Thoracic aorta (tissue), 2 donors: Measurements from ENCODE around the gene LYZL4. TPM values are rescaled to one million over a fixed set of nuclear protein-coding genes. Genes with fewer than 3 reads are reported as not detected.

Experiments
- ATAC-seq: fragments of 150-250 bp; one replicate; pipeline ENCODE4 v1.8.0; 2017; ENCODE audit warnings: low read depth; ENCODE audit not compliant: insufficient number of reproducible peaks, low FRiP score
- DNase-seq: peaks from one replicate; pipeline ENCODE4 v3.0.0-alpha.2; 2020; ENCODE audit warnings: low spot score
- H3K27ac ChIP-seq, 2 donors: fragments of 200-600 bp; sonication (generic); 1 replicate in 1 of 2; 2 replicates in 1 of 2; pipeline ENCODE4 v1.5.1; 2016; ENCODE audit warnings: mild to moderate bottlenecking in 2 of 2, moderate library complexity in 2 of 2
- H3K27me3 ChIP-seq: fragments of 200-600 bp; sonication (generic); replicated peaks from 2 replicates; pipeline ENCODE4 v1.6.0; 2016; ENCODE audit warnings: mild to moderate bottlenecking; ENCODE audit not compliant: insufficient read depth
- H3K36me3 ChIP-seq: fragments of 200-600 bp; sonication (generic); one replicate; pipeline ENCODE4 v1.5.1; 2016
- H3K4me1 ChIP-seq, 2 donors: fragments of 200-600 bp; sonication (generic); 1 replicate in 1 of 2; 2 replicates in 1 of 2; pipeline versions ENCODE4 v1.5.1 to v1.6.0; 2016; ENCODE audit warnings: low read depth in 2 of 2, mild to moderate bottlenecking in 1 of 2; ENCODE audit not compliant: control insufficient read depth in 1 of 2
- H3K4me3 ChIP-seq: fragments of 200-600 bp; sonication (generic); 2 replicates; pipeline ENCODE4 v1.5.1; 2016; ENCODE audit warnings: mild to moderate bottlenecking
- H3K9me3 ChIP-seq: fragments of 200-600 bp; sonication (generic); 2 replicates; pipeline ENCODE4 v1.5.1; 2016
- total RNA-seq, 2 donors: library from RNA; depleted of rRNA; stranded (reverse); fragments of >200 nt; gene quantifications; one replicate each; pipeline versions ENCODE4 v1.1.0 to v1.2.3, GENCODE V29; 2016
- TF ChIP-seq, protein P1 (sequence below): fragments of 200-600 bp; sonication (generic); IDR thresholded peaks from one replicate; pipeline ENCODE4 v1.5.1; 2019; ENCODE audit warnings: antibody characterized with exemption

The LYZL4 gene
- total RNA-seq, 2 donors from 2014 or later: not detected

DNA sequence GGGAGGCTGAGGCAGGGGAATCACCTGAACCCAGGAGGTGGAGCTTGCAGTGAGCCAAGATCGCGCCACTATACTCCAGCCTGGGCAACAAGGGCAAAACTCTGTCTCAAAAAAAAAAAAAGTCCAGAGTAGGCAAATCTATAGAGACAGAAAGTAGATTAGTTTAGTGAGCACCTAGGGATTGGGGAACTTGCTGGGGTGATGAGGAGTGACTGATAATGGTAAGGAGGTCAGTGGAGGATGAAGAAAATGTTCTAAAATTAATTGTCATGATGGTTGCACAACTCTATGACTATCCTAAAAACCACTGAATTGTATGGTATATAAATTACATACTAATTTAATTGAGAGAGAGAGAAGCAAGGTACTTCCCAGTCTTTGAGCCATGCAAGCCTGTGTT is 27.8 kb upstream of the LYZL4 start:
- Histone ChIP-seq H3K27me3 (no peaks in the 10 kb centered on the region), H3K4me3 (no peak overlapping the region), H3K9me3 (no peaks in the 10 kb centered on the region), H3K36me3 (no peaks in the 10 kb centered on the region), H3K4me1 (no peaks in the 10 kb centered on the region), H3K27ac (no peak overlapping the region)
- TF ChIP-seq, protein P1, sequence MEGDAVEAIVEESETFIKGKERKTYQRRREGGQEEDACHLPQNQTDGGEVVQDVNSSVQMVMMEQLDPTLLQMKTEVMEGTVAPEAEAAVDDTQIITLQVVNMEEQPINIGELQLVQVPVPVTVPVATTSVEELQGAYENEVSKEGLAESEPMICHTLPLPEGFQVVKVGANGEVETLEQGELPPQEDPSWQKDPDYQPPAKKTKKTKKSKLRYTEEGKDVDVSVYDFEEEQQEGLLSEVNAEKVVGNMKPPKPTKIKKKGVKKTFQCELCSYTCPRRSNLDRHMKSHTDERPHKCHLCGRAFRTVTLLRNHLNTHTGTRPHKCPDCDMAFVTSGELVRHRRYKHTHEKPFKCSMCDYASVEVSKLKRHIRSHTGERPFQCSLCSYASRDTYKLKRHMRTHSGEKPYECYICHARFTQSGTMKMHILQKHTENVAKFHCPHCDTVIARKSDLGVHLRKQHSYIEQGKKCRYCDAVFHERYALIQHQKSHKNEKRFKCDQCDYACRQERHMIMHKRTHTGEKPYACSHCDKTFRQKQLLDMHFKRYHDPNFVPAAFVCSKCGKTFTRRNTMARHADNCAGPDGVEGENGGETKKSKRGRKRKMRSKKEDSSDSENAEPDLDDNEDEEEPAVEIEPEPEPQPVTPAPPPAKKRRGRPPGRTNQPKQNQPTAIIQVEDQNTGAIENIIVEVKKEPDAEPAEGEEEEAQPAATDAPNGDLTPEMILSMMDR: no peak
- ATAC-seq (no peak), DNase-seq (no peak)

DNA sequence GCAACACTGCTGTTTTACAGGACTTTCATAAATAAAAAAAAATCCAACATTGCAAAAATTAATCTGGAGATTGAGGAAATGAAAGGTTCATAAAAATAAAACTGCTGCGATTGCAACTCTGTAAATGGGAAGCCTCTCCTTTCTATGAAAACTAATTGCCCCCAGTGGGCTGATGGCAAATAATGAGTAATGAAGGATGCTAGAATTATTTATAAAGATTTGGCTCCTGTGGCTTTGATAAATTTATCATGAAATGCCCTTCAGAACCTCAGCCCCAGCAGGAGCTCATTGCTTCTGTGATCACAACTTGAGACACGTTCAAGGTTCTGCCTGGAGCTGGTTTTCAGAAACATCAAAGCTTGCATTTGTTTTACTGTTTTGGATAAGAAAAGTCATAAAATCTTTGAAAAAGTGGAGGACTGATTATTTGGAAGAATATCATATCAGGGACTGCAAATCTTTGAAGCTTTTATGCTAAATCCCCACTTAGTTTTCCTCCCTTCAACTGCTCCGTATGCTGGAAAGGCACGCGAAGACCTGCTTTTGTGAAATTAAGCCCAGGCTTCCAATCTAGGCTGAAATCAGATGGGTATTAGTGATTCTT is 24.5 kb upstream of the LYZL4 start:
- ATAC-seq: no peak
- H3K9me3 ChIP-seq: peaks cover 8% of the 10 kb centered on the region
- no peaks in the 10 kb centered on the region for H3K27me3 ChIP-seq
- H3K4me3 ChIP-seq: no peak overlapping the region
- no peak for DNase-seq
- no peaks in the 10 kb centered on the region for H3K36me3 ChIP-seq
- TF ChIP-seq, protein P1: no peak
- H3K27ac ChIP-seq: no peak overlapping the region
- no peaks in the 10 kb centered on the region for H3K4me1 ChIP-seq

DNA sequence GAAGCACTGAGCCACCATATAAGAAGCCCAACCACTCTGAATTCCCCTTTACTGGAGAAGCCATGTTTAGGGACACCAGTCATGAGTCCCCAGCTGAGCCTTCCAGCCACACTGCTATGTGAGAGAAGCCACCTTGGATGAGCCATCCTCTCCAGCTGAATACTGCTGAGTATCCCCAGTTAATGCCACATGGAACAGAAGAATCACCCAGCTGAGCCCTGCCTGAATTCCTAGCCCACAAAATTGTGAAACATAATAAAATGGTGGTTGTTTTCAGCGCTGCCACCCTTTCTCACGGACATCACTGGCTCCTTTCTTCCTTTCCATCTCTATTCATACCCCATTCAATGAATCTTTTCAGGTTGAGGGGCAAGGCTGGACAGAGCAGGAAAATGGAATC is 22.1 kb upstream of the LYZL4 start:
- TF ChIP-seq, protein P1: no peak
- ATAC-seq: no peak
- no peak for DNase-seq
- Histone ChIP-seq H3K4me3 (no peak overlapping the region), H3K27me3 (no peaks in the 10 kb centered on the region), H3K27ac (no peak overlapping the region), H3K4me1 (no peaks in the 10 kb centered on the region), H3K36me3 (no peaks in the 10 kb centered on the region), H3K9me3 (peaks cover 8% of the 10 kb centered on the region)

DNA sequence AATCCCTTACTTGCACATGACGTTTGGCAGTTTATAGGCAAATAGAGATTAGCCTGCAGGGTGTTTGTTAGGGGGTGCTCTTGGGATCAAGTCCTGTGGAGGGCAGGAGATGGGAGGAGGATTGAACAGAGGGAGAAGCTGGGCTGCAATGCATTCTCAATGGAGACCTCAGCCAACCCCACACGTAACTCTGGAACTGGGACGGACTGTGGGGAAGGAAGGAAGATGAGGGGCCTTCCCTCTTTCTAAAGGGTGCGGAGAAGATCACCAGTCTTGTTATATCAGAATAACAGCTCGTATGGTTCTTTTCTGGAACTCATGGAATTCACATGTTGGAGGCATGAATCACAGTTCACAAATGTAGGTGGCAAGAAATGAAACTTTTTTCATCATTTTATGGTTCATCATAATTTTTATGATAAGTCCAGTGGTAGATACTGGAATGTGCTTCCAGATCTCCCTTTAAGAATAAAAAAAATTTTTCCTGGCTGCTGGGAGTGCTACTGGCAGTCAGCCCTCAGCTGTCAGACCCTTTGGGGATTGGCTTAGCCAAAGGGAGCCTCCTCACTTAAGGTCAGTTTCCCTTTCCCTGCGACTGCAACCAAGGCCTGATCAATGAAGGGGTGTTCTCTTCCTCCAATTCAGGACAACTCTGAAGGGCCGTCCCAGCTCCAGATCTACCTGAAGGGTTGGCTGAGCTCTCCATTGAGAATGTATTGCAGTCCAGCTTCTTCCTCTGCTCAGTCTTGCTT is 20.5 kb upstream of the LYZL4 start:
- H3K4me1 ChIP-seq: no peaks in the 10 kb centered on the region
- ATAC-seq (no peak), DNase-seq (no peak)
- H3K27me3 ChIP-seq: no peaks in the 10 kb centered on the region
- H3K36me3 ChIP-seq: no peaks in the 10 kb centered on the region
- TF ChIP-seq, protein P1: no peak
- H3K4me3 ChIP-seq: no peak overlapping the region
- H3K9me3 ChIP-seq: peaks cover 8% of the 10 kb centered on the region
- H3K27ac ChIP-seq: no peak overlapping the region

DNA sequence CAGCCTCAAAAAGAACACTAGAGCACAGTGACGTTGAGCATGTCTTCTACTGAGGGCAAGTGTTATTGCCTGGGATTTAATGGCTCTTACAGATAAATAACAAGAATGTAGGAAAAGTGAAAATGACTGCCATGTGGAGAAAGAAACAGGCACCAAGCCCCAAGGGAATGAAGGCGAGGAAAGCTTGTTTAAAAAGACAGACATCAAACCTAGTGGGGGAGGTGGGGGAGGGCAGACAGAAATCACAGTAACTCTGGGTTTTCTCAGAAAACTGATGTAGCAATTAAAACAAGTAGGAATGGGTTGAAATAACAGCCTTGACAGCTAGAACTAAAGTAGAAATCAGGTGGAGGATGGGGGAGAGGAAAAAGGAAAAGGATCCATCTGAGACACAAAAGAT is 18.4 kb upstream of the LYZL4 start:
- ATAC-seq: no peak
- Histone ChIP-seq H3K4me1 (no peaks in the 10 kb centered on the region), H3K36me3 (no peaks in the 10 kb centered on the region), H3K9me3 (peaks cover 8% of the 10 kb centered on the region), H3K4me3 (no peak overlapping the region), H3K27me3 (no peaks in the 10 kb centered on the region), H3K27ac (no peak overlapping the region)
- TF ChIP-seq, protein P1: no peak
- DNase-seq: no peak
